ENCODE results near the gene TTK.

The TTK gene

DNA sequence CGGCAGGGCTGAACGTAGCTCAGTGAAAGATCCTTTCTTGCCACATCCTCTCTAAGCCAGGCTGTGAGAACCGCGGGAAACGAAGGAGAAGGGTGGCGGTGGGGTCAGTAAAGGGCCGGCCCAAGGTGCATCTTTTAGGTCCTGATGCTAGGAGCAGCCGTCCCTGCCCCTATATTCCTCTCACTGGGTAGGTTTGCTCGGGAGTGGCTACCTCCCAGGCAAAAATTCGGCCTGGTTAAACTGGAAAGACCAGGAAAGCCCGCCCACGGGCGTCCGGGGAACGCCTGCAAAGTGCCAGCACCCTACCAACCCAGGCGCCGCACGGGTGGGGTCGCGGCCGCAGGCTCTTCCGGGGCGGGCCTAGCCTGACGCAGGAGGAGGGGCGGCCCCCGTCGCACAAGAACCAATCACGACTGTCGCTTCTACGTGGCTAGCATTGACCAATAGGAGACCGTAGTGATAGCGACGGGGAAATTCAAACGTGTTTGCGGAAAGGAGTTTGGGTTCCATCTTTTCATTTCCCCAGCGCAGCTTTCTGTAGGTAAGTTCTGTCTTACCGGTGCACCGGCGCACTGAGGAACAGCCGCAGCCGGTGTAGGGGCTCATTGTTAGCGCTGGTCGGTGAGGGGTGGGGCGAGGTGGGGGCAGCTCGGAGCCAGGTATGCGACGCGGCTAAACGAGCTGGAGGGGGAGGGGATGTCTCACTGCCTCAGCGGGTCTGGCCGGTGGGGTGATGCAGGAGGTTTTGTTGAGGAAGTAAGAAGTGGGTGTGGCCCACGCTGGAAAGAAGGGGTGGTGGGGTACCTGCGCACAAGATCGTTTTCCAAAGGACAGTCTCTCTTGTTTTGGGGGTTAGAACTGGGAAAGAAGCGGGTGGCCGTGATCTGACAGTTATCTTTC is at the start of gene TTK:
Gene TTK (plus strand): TSS at position 477 of the 900 bp plus-strand sequence. CDS start 1,195 bp downstream, outside the sequence.
- H3K27ac ChIP-seq, result peak within 1 kb of the TSS; percentile 95
- TF ChIP-seq, protein P1, sequence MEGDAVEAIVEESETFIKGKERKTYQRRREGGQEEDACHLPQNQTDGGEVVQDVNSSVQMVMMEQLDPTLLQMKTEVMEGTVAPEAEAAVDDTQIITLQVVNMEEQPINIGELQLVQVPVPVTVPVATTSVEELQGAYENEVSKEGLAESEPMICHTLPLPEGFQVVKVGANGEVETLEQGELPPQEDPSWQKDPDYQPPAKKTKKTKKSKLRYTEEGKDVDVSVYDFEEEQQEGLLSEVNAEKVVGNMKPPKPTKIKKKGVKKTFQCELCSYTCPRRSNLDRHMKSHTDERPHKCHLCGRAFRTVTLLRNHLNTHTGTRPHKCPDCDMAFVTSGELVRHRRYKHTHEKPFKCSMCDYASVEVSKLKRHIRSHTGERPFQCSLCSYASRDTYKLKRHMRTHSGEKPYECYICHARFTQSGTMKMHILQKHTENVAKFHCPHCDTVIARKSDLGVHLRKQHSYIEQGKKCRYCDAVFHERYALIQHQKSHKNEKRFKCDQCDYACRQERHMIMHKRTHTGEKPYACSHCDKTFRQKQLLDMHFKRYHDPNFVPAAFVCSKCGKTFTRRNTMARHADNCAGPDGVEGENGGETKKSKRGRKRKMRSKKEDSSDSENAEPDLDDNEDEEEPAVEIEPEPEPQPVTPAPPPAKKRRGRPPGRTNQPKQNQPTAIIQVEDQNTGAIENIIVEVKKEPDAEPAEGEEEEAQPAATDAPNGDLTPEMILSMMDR (conservative IDR thresholded peaks at IDR 0.05), result no peak

DNA sequence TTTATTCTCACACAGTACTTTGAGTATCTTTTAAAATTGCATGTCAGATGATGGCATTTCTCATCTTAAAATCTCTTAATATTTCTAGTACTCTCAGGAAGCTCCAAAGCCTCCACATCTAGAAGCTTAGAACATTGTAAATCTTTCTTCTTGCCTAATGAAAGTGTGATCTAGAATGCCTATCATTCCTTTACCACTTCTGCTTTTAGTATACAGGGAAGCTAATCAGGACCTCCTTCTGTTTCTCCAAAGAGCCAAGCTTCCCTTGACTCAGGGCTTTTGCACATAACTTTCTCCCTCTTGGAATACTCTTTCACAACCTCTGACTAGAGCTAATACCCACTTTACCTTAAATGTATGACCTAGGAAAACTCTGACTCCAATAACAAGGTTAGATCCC is 49.6 kb upstream of the TTK start:
- H3K27ac ChIP-seq, result no peak overlapping the region
- TF ChIP-seq, protein P1 (conservative IDR thresholded peaks at IDR 0.05), result no peak

DNA sequence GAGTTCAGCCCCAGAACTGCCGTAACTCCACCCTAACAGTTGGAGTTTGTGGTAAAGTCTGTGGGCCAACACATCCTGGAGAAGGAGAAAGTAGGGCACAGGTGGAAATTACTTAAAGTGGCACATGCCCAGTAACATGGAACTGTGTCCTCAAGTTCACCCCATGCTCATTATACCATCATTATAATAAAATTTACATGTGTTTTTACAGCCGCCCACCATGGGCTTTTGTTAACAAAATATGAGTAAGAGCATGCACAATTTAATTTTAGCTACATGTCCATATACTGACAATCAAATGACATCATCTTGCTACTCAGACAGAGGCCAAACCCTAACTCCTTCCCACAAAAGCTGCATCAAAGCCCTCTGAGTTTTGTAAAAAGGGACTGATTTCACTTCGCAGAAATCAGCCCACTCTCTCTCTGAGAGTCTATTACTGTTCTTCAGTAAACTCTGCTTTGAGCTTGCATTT is 39.8 kb upstream of the TTK start:
- no peak overlapping the region; the same call in 1 of the 2 replicates for H3K27ac ChIP-seq
- TF ChIP-seq, protein P1 (conservative IDR thresholded peaks at IDR 0.05), result no peak

DNA sequence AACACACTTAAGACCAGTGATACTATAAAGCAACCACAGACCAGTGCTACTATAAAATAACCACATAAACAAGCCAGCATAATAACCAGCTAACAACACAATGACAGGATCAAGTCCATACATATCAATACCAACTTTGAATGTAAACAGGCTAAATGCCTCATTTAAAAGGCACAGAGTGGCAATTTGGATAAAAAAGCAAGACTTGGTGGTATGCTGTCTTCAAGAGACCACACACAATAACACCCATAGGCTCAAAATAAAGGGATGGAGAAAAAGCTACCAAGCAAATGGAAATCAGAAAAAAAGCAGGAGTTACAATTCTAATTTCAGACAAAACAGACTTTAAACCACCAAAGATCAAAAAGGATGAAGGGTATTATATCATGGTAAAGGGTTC is 37.3 kb upstream of the TTK start:
- H3K27ac ChIP-seq, result no peak overlapping the region
- TF ChIP-seq, protein P1 (conservative IDR thresholded peaks at IDR 0.05), result no peak

DNA sequence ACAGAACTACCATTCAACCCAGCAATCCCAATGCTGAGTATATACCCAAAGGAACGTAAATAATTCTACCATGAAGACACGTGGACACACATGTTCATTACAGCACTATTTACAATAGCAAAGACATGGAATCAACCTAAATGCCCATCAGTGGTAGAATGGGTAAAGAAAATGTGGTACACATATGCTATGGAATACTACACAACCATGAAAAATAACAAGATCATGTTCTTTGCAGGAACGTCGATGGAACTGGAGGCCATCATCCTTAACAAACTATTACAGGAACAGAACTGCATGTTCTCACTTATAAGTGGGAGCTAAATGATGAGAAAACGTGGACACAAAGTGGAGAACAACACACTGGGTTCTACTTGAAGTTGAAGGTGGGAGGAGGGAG is 34.7 kb upstream of the TTK start:
- TF ChIP-seq, protein P1 (conservative IDR thresholded peaks at IDR 0.05), result no peak
- H3K27ac ChIP-seq, result no peak overlapping the region

DNA sequence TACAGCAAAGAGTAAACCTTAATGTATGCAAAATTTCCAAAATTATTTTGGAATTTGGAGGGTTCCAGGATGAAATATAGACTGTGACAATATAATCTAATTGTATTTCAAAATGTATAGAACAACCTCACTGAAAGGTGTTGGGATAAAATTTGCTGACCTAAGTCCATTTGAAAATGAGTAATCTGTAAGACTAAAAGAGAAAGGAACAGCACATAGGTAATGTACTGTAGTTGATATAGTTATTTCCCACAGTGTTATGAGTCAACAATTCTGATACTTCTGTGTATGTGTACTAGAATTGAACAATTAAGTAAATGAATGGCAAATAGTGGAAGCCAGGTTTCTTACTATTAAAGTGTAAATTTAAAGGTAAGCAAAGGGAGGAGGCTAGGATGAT is 33.3 kb upstream of the TTK start:
- H3K27ac ChIP-seq, result no peak overlapping the region
- TF ChIP-seq, protein P1 (conservative IDR thresholded peaks at IDR 0.05), result no peak

DNA sequence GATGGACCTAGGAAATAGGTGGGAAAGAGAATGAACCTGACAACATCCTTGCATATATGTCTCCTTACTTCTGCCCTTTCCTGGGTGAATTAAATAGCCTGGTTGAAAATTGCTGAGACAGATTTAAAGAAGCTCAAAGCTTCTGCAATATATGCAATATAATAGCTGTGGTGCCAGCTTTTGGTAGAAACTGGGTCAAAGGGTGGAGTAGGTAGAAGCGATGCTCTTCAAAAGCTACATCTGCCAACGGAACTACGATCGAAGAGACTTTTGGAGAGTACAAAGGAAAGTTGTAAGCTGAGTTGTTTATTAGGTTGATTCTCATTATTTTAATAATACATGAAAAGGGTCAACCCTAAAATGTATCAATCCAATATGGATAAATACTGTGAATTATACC is 22.8 kb upstream of the TTK start:
- H3K27ac ChIP-seq, result no peak overlapping the region
- TF ChIP-seq, protein P1 (conservative IDR thresholded peaks at IDR 0.05), result no peak
